Endodermal cell (in vitro differentiated cells): ENCODE data around the gene CEBPB. TPM values are rescaled to one million over a fixed set of nuclear protein-coding genes. Genes with fewer than 3 reads are reported as not detected.
A peak's percentile ranks its signal among the peaks of the same experiment; 100 is the strongest.

Experiments used
- DNase-seq: peaks from one replicate; pipeline ENCODE4 v3.0.0-alpha.2; 2017
- H3K27ac ChIP-seq: 2 replicates; pipeline ENCODE4 v1.5.1; 2013; ENCODE audit warnings: mild to moderate bottlenecking, low read depth, low read length, moderate library complexity
- H3K27me3 ChIP-seq: 2 replicates; pipeline ENCODE4 v1.6.1; 2013; ENCODE audit warnings: mild to moderate bottlenecking, low read length, moderate library complexity; ENCODE audit not compliant: insufficient read depth, control insufficient read depth, poor library complexity, severe bottlenecking
- H3K36me3 ChIP-seq: 2 replicates; pipeline ENCODE4 v1.7.0; 2013; ENCODE audit warnings: mild to moderate bottlenecking, low read length, moderate library complexity; ENCODE audit not compliant: control insufficient read depth, insufficient read depth
- H3K4me1 ChIP-seq: one replicate; pipeline ENCODE4 v1.7.0; 2013; ENCODE audit warnings: low read length; ENCODE audit not compliant: control insufficient read depth, insufficient read depth
- H3K4me3 ChIP-seq: 2 replicates; pipeline ENCODE4 v1.5.1; 2013; ENCODE audit warnings: mild to moderate bottlenecking, low read length, moderate library complexity
- H3K9ac ChIP-seq: 2 replicates; pipeline ENCODE4 v1.6.1; 2013; ENCODE audit warnings: mild to moderate bottlenecking, low read length, moderate library complexity; ENCODE audit not compliant: poor library complexity, severe bottlenecking; ENCODE audit errors: extremely low read depth
- H3K9me3 ChIP-seq: 2 replicates; pipeline ENCODE4 v1.6.1; 2013; ENCODE audit warnings: mild to moderate bottlenecking, low read length, moderate library complexity; ENCODE audit not compliant: control insufficient read depth
- H3K27ac Mint-ChIP-seq: 2 replicates; pipeline ENCODE4 v1.8.0; 2020; ENCODE audit warnings: mixed read lengths
- H3K27me3 Mint-ChIP-seq: 2 replicates; pipeline ENCODE4 v1.8.0; 2021; ENCODE audit warnings: mild to moderate bottlenecking, mixed read lengths; ENCODE audit not compliant: insufficient read depth
- H3K36me3 Mint-ChIP-seq: 2 replicates; pipeline ENCODE4 v1.8.0; 2020; ENCODE audit warnings: low read depth, mixed read lengths
- H3K4me1 Mint-ChIP-seq: 2 replicates; pipeline ENCODE4 v1.8.0; 2020; ENCODE audit warnings: mixed read lengths
- H3K4me3 Mint-ChIP-seq: 2 replicates; pipeline ENCODE4 v1.8.0; 2020; ENCODE audit warnings: mild to moderate bottlenecking, moderate library complexity, mixed read lengths
- H3K9me3 Mint-ChIP-seq: 2 replicates; pipeline ENCODE4 v1.8.0; 2020; ENCODE audit warnings: mild to moderate bottlenecking, mixed read lengths
- WGBS, 2 experiments: methylation state at CpG; one replicate each; pipeline versions ENCODE4 v1.1.5 to v1.1.7; 2013; ENCODE audit warnings: missing lambda C conversion rate in 2 of 2, mixed read lengths in 1 of 2; ENCODE audit not compliant: insufficient coverage in 1 of 2, insufficient read length in 1 of 2; 5-methylcytosine and 5-hydroxymethylcytosine counted together
- total RNA-seq, 2 donors: library from RNA; stranded (reverse); fragmentation: NEBNext Ultra II Directional in 1 of 2; extraction: Animal tissue kit (Norgen Biotek cat#: 25700) in 1 of 2; gene quantifications; 2 replicates in 1 of 2; 3 replicates in 1 of 2; pipeline ENCODE4 v1.2.1, GENCODE V29; 2021
- TF ChIP-seq, protein P1 (sequence below): fragments of 200-600 bp; sonication (generic); conservative IDR thresholded peaks from 2 replicates; pipeline ENCODE4 v1.5.0; 2021; ENCODE audit warnings: antibody characterized with exemption, mild to moderate bottlenecking

Gene CEBPB
- total RNA-seq, 2 donors from 2014 or later: 14.9 to 15.1 TPM

DNA sequence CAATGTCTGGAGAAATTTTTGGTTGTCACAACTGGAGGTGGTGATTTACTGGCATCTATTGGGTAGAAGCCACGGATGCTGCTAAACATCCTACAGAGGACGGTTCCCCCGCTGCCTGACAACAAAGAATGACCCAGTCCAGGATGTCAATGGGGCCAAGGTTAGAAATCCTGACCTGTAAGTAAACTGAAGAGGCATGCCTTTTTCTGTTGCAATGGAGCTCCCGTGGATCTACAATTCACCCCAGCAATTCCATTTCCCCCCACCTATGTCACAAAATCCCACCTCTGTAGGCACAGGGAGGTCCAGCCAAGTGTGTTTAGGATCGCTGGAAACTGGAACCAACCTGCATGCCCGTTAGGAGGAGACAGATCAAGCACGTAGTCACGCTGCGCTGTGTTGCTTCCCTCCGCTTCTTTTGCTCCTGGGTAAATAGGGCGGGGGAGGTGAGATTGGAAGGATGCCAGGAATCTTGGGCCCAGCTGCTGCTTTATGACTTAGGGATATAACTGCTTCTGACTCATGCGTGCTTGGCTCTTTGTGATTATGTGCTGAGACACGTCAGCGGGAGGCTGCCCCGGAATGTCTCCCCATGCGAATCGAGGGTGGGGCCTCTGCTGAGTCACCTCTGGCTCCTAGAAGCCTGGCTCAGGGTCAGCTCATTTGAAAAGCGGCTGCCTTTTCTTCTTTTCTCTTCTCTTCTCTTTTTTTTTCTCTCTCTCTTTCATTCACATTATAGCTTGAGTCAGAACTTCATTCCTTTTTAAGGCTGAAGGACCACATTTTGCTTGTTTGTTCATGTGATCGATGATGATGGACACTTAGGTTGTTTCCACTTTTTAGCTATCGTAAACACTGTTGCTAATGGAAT lies 24.7 kb upstream of the CEBPB start:
- peak; percentile 98 for DNase-seq
- WGBS, 2 experiments: 7 to 13% methylated on average over 14 to 20 of the region's 20 CpGs
- peaks cover 5% of the 10 kb centered on the region for H3K9me3 Mint-ChIP-seq
- no peaks in the 10 kb centered on the region for H3K36me3 ChIP-seq
- peak overlapping the region; percentile 85 for H3K27ac ChIP-seq
- H3K4me3 ChIP-seq: peak overlapping the region; percentile 77
- no peaks in the 10 kb centered on the region for H3K4me1 ChIP-seq
- H3K9me3 ChIP-seq: no peaks in the 10 kb centered on the region
- H3K36me3 Mint-ChIP-seq: peaks cover 2% of the 10 kb centered on the region
- H3K4me3 Mint-ChIP-seq: peak overlapping the region; percentile 55
- no peaks in the 10 kb centered on the region for H3K27me3 ChIP-seq
- peak overlapping the region; percentile 97 for H3K27ac Mint-ChIP-seq
- TF ChIP-seq, protein P1, sequence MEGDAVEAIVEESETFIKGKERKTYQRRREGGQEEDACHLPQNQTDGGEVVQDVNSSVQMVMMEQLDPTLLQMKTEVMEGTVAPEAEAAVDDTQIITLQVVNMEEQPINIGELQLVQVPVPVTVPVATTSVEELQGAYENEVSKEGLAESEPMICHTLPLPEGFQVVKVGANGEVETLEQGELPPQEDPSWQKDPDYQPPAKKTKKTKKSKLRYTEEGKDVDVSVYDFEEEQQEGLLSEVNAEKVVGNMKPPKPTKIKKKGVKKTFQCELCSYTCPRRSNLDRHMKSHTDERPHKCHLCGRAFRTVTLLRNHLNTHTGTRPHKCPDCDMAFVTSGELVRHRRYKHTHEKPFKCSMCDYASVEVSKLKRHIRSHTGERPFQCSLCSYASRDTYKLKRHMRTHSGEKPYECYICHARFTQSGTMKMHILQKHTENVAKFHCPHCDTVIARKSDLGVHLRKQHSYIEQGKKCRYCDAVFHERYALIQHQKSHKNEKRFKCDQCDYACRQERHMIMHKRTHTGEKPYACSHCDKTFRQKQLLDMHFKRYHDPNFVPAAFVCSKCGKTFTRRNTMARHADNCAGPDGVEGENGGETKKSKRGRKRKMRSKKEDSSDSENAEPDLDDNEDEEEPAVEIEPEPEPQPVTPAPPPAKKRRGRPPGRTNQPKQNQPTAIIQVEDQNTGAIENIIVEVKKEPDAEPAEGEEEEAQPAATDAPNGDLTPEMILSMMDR: no peak
- peaks cover 15% of the 10 kb centered on the region for H3K4me1 Mint-ChIP-seq
- H3K9ac ChIP-seq: peak overlapping the region; percentile 75
- H3K27me3 Mint-ChIP-seq: peaks cover 2% of the 10 kb centered on the region

DNA sequence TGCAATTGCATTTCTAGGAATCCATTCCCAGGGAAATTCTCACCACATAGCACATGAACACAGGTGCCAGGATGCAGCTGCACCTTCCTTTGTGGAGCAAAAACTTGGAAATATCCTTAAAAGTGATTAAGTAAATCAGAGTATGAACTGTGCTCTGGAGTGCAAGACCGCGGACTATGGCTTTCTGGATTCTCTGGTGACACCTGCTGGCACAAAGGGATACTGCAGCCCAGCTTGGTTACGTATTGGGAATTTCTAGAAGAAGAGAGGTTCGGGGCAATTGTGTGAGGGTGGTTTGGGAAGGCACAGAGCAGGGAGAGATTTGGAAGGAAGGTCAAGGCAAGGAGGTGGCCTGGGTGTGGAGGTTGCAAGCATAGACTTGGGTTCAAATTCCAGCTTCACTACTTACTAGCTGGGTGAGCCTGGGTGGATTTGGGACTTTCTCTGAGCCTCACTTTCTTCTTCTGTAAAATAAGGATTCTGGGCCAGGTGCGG lies 21.3 kb upstream of the CEBPB start:
- peaks cover 19% of the 10 kb centered on the region for H3K4me1 Mint-ChIP-seq
- no peak overlapping the region for H3K27ac Mint-ChIP-seq
- H3K4me3 ChIP-seq: no peak overlapping the region
- WGBS, 2 experiments: 30 to 40% methylated on average over 4 to 5 of the region's 5 CpGs
- peaks cover 2% of the 10 kb centered on the region for H3K36me3 Mint-ChIP-seq
- H3K9me3 ChIP-seq: no peaks in the 10 kb centered on the region
- H3K27ac ChIP-seq: no peak overlapping the region
- H3K27me3 ChIP-seq: no peaks in the 10 kb centered on the region
- TF ChIP-seq, protein P1: peak; percentile 91
- peaks cover 2% of the 10 kb centered on the region for H3K27me3 Mint-ChIP-seq
- peak; percentile 97 for DNase-seq
- H3K36me3 ChIP-seq: no peaks in the 10 kb centered on the region
- H3K4me3 Mint-ChIP-seq: no peak overlapping the region
- peaks cover 5% of the 10 kb centered on the region for H3K9me3 Mint-ChIP-seq
- H3K9ac ChIP-seq: no peak overlapping the region
- H3K4me1 ChIP-seq: no peaks in the 10 kb centered on the region

DNA sequence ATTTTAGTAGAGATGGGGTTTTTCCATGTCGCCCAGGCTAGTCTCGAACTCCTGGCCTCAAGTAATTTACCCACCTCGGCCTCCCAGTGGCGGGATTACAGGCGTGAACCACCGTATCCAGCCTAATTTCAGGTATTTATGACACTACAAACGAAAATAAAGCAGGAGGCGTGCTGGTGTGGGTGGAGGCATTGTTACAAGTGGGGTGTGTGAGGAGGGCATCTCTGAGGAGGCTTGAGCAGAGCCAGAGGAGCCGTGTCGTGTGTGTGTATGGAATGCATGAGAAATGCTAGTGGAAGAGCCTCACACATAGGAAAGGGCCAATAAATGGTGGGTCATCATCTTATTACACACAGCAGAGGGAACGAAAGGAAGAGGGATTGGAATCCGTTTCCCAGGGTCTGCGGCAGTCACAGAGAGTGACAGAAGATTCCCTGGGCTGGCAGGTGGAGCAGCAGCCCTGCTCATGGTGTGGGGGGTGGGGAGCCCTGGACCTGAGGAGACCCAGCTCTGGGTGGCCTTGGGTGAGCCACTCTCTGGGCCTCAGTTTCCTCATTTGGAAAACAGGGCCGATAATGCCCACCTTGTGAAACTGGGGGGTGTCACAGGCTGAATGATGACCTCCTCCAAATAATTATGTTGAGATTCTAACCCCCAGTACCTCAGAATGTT lies 19.9 kb upstream of the CEBPB start:
- Histone ChIP-seq H3K27me3 (no peaks in the 10 kb centered on the region), H3K27ac (no peak overlapping the region), H3K9me3 (no peaks in the 10 kb centered on the region), H3K4me3 (no peak overlapping the region), H3K4me1 (no peaks in the 10 kb centered on the region), H3K36me3 (no peaks in the 10 kb centered on the region), H3K9ac (no peak overlapping the region)
- TF ChIP-seq, protein P1: no peak
- Mint-ChIP-seq H3K27me3 (peaks cover 2% of the 10 kb centered on the region), H3K9me3 (peaks cover 5% of the 10 kb centered on the region), H3K4me1 (peaks cover 14% of the 10 kb centered on the region), H3K27ac (no peak overlapping the region), H3K4me3 (no peak overlapping the region), H3K36me3 (peaks cover 2% of the 10 kb centered on the region)
- no peak for DNase-seq
- WGBS, 2 experiments: 91 to 93% methylated on average over 11 to 14 of the region's 14 CpGs
